Measurements from ENCODE around the gene ALG1.
A peak's percentile ranks its signal among the peaks of the same experiment; 100 is the strongest.
"Not testable (repeated sequence)": the region's sequence is repeated elsewhere in the genome, so short reads cannot be mapped to it uniquely, and the experiment has no call there.

ALG1 gene

GRCh38 chr16:5085716-5086115, 14.1 kb downstream of the ALG1 start:
- not testable (repeated sequence) for H4K8ac ChIP-seq (ENCODE audit: low read depth, low read length); H3K23ac ChIP-seq (ENCODE audit: low read length); H3K27ac ChIP-seq (ENCODE audit: low read depth, low read length); H3K18ac ChIP-seq (ENCODE audit: low read length); H3K56ac ChIP-seq (ENCODE audit: low read length); H3K4me1 ChIP-seq (ENCODE audit: control insufficient read depth, low read depth, low read length); H2AK5ac ChIP-seq (ENCODE audit: low read length); H4K5ac ChIP-seq (ENCODE audit: low read length); H2BK120ac ChIP-seq (ENCODE audit: low read depth, low read length); H3K27me3 ChIP-seq (ENCODE audit: insufficient read depth, low read length, poor library complexity); H2BK15ac ChIP-seq (replicated peaks; ENCODE audit: low read depth); H3K79me1 ChIP-seq (ENCODE audit: low read length); H3K36me3 ChIP-seq (ENCODE audit: control insufficient read depth, insufficient read depth, low read length); H3K4me3 ChIP-seq (ENCODE audit: low read length); H2BK5ac ChIP-seq (ENCODE audit: low read length); H3K79me2 ChIP-seq (ENCODE audit: control insufficient read depth, insufficient read depth, low read length); DNase-seq; H3K9ac ChIP-seq (ENCODE audit: low read length); H3K4me2 ChIP-seq (ENCODE audit: low read length); H3K4ac ChIP-seq (ENCODE audit: low read depth, low read length)
- no CpG with 5 or more reads among the region's 11 CpGs for WGBS (ENCODE audit: extremely low coverage, insufficient coverage, low lambda C conversion rate)

GRCh38 chr16:5088086-5088790, 16.6 kb downstream of the ALG1 start:
- not testable (repeated sequence) for H2BK120ac ChIP-seq (ENCODE audit: low read depth, low read length); H3K18ac ChIP-seq (ENCODE audit: low read length); H3K79me2 ChIP-seq (ENCODE audit: control insufficient read depth, insufficient read depth, low read length); H2BK15ac ChIP-seq (replicated peaks; ENCODE audit: low read depth); H2BK5ac ChIP-seq (ENCODE audit: low read length); H4K5ac ChIP-seq (ENCODE audit: low read length); H3K4me2 ChIP-seq (ENCODE audit: low read length); H3K56ac ChIP-seq (ENCODE audit: low read length); H3K27me3 ChIP-seq (ENCODE audit: insufficient read depth, low read length, poor library complexity); H3K36me3 ChIP-seq (ENCODE audit: control insufficient read depth, insufficient read depth, low read length); DNase-seq; H3K9ac ChIP-seq (ENCODE audit: low read length); H3K27ac ChIP-seq (ENCODE audit: low read depth, low read length); H2AK5ac ChIP-seq (ENCODE audit: low read length); H3K4me3 ChIP-seq (ENCODE audit: low read length); H3K23ac ChIP-seq (ENCODE audit: low read length); H3K4me1 ChIP-seq (ENCODE audit: control insufficient read depth, low read depth, low read length); H4K8ac ChIP-seq (ENCODE audit: low read depth, low read length); H3K4ac ChIP-seq (ENCODE audit: low read depth, low read length); H3K79me1 ChIP-seq (ENCODE audit: low read length)
- WGBS (ENCODE audit: extremely low coverage, insufficient coverage, low lambda C conversion rate): no CpG with 5 or more reads among the region's 18 CpGs

- H4K5ac ChIP-seq (ENCODE audit: low read length); H3K27me3 ChIP-seq (ENCODE audit: insufficient read depth, low read length, poor library complexity); H3K79me2 ChIP-seq (ENCODE audit: control insufficient read depth, insufficient read depth, low read length); H3K4me2 ChIP-seq (ENCODE audit: low read length); H3K4me3 ChIP-seq (ENCODE audit: low read length); H3K56ac ChIP-seq (ENCODE audit: low read length); H2AK5ac ChIP-seq (ENCODE audit: low read length); H2BK5ac ChIP-seq (ENCODE audit: low read length); DNase-seq; H3K4me1 ChIP-seq (ENCODE audit: control insufficient read depth, low read depth, low read length); H3K4ac ChIP-seq (ENCODE audit: low read depth, low read length); H3K18ac ChIP-seq (ENCODE audit: low read length); H3K23ac ChIP-seq (ENCODE audit: low read length); H3K9ac ChIP-seq (ENCODE audit: low read length); H3K79me1 ChIP-seq (ENCODE audit: low read length); H3K36me3 ChIP-seq (ENCODE audit: control insufficient read depth, insufficient read depth, low read length); H4K8ac ChIP-seq (ENCODE audit: low read depth, low read length); H2BK120ac ChIP-seq (ENCODE audit: low read depth, low read length); H2BK15ac ChIP-seq (replicated peaks; ENCODE audit: low read depth); H3K27ac ChIP-seq (ENCODE audit: low read depth, low read length): not testable (repeated sequence)
- no CpG with 5 or more reads among the region's 17 CpGs for WGBS (ENCODE audit: extremely low coverage, insufficient coverage, low lambda C conversion rate)
Observed at GRCh38 chr16:5088936-5089335, 17.3 kb downstream of the ALG1 start.

- not testable (repeated sequence) for H3K4me2 ChIP-seq (ENCODE audit: low read length); H2AK5ac ChIP-seq (ENCODE audit: low read length); H3K27ac ChIP-seq (ENCODE audit: low read depth, low read length); H3K4me1 ChIP-seq (ENCODE audit: control insufficient read depth, low read depth, low read length); H3K27me3 ChIP-seq (ENCODE audit: insufficient read depth, low read length, poor library complexity); H3K18ac ChIP-seq (ENCODE audit: low read length); H3K79me2 ChIP-seq (ENCODE audit: control insufficient read depth, insufficient read depth, low read length); H3K9ac ChIP-seq (ENCODE audit: low read length); H3K56ac ChIP-seq (ENCODE audit: low read length); H2BK15ac ChIP-seq (replicated peaks; ENCODE audit: low read depth); H2BK5ac ChIP-seq (ENCODE audit: low read length); H3K4me3 ChIP-seq (ENCODE audit: low read length); H2BK120ac ChIP-seq (ENCODE audit: low read depth, low read length); H4K5ac ChIP-seq (ENCODE audit: low read length); H3K36me3 ChIP-seq (ENCODE audit: control insufficient read depth, insufficient read depth, low read length); H3K79me1 ChIP-seq (ENCODE audit: low read length); H3K23ac ChIP-seq (ENCODE audit: low read length); H3K4ac ChIP-seq (ENCODE audit: low read depth, low read length); DNase-seq; H4K8ac ChIP-seq (ENCODE audit: low read depth, low read length)
- no CpG with 5 or more reads among the region's 26 CpGs for WGBS (ENCODE audit: extremely low coverage, insufficient coverage, low lambda C conversion rate)
Observed at GRCh38 chr16:5089911-5090555, 18.4 kb downstream of the ALG1 start.

- not testable (repeated sequence) for H3K27ac ChIP-seq (ENCODE audit: low read depth, low read length); H2AK5ac ChIP-seq (ENCODE audit: low read length); H2BK15ac ChIP-seq (replicated peaks; ENCODE audit: low read depth); H3K18ac ChIP-seq (ENCODE audit: low read length); H2BK120ac ChIP-seq (ENCODE audit: low read depth, low read length); H3K36me3 ChIP-seq (ENCODE audit: control insufficient read depth, insufficient read depth, low read length); H4K8ac ChIP-seq (ENCODE audit: low read depth, low read length); H4K5ac ChIP-seq (ENCODE audit: low read length); H3K4ac ChIP-seq (ENCODE audit: low read depth, low read length); H3K56ac ChIP-seq (ENCODE audit: low read length); H3K23ac ChIP-seq (ENCODE audit: low read length); H3K79me2 ChIP-seq (ENCODE audit: control insufficient read depth, insufficient read depth, low read length); H3K4me2 ChIP-seq (ENCODE audit: low read length); H3K27me3 ChIP-seq (ENCODE audit: insufficient read depth, low read length, poor library complexity); H3K4me3 ChIP-seq (ENCODE audit: low read length); H2BK5ac ChIP-seq (ENCODE audit: low read length); H3K4me1 ChIP-seq (ENCODE audit: control insufficient read depth, low read depth, low read length); H3K79me1 ChIP-seq (ENCODE audit: low read length); H3K9ac ChIP-seq (ENCODE audit: low read length)
- DNase-seq: peak; percentile 34
- WGBS (ENCODE audit: extremely low coverage, insufficient coverage, low lambda C conversion rate): no CpG with 5 or more reads among the region's 9 CpGs
Observed at GRCh38 chr16:5090592-5090991, 18.9 kb downstream of the ALG1 start.

- not testable (repeated sequence) for H4K8ac ChIP-seq (ENCODE audit: low read depth, low read length); H3K56ac ChIP-seq (ENCODE audit: low read length); H3K18ac ChIP-seq (ENCODE audit: low read length); DNase-seq; H3K23ac ChIP-seq (ENCODE audit: low read length); H2BK120ac ChIP-seq (ENCODE audit: low read depth, low read length); H3K79me1 ChIP-seq (ENCODE audit: low read length); H3K27ac ChIP-seq (ENCODE audit: low read depth, low read length); H3K9ac ChIP-seq (ENCODE audit: low read length); H3K36me3 ChIP-seq (ENCODE audit: control insufficient read depth, insufficient read depth, low read length); H3K4me3 ChIP-seq (ENCODE audit: low read length); H3K4me2 ChIP-seq (ENCODE audit: low read length); H3K79me2 ChIP-seq (ENCODE audit: control insufficient read depth, insufficient read depth, low read length); H3K27me3 ChIP-seq (ENCODE audit: insufficient read depth, low read length, poor library complexity); H3K4me1 ChIP-seq (ENCODE audit: control insufficient read depth, low read depth, low read length); H2BK5ac ChIP-seq (ENCODE audit: low read length); H2AK5ac ChIP-seq (ENCODE audit: low read length); H3K4ac ChIP-seq (ENCODE audit: low read depth, low read length); H4K5ac ChIP-seq (ENCODE audit: low read length); H2BK15ac ChIP-seq (replicated peaks; ENCODE audit: low read depth)
- WGBS (ENCODE audit: extremely low coverage, insufficient coverage, low lambda C conversion rate): no CpG with 5 or more reads among the region's 9 CpGs
Observed at GRCh38 chr16:5093081-5093480, 21.4 kb downstream of the ALG1 start.
